Nephron (organoid): Measurements from ENCODE around the gene B4GALNT3.

ENCODE experiments used
- H3K27ac Mint-ChIP-seq, 3 experiments: 2 replicates each; pipeline ENCODE4 v1.8.0; 2020; ENCODE audit warnings: mixed read lengths in 3 of 3, mild to moderate bottlenecking in 2 of 3, moderate library complexity in 1 of 3
- H3K27me3 Mint-ChIP-seq: 2 replicates; pipeline ENCODE4 v1.8.0; 2021; ENCODE audit warnings: low read depth, mild to moderate bottlenecking, moderate library complexity, mixed read lengths
- H3K36me3 Mint-ChIP-seq: 2 replicates; pipeline ENCODE4 v1.8.0; 2020; ENCODE audit warnings: low read depth, mixed read lengths
- H3K4me1 Mint-ChIP-seq: 2 replicates; pipeline ENCODE4 v1.8.0; 2020; ENCODE audit warnings: mixed read lengths
- H3K4me3 Mint-ChIP-seq, 3 experiments: 2 replicates each; pipeline ENCODE4 v1.8.0; 2020; ENCODE audit warnings: mild to moderate bottlenecking in 3 of 3, mixed read lengths in 3 of 3, moderate library complexity in 2 of 3
- H3K9me3 Mint-ChIP-seq: 2 replicates; pipeline ENCODE4 v1.8.0; 2020; ENCODE audit warnings: mixed read lengths
- TF ChIP-seq, protein P1 (sequence below), 3 experiments: fragments of 200-600 bp; sonication (generic); IDR thresholded peaks; one replicate each; pipeline ENCODE4 v1.5.0; 2021; ENCODE audit warnings: antibody characterized with exemption in 3 of 3; ENCODE audit not compliant: unreplicated experiment in 3 of 3

The B4GALNT3 gene

DNA sequence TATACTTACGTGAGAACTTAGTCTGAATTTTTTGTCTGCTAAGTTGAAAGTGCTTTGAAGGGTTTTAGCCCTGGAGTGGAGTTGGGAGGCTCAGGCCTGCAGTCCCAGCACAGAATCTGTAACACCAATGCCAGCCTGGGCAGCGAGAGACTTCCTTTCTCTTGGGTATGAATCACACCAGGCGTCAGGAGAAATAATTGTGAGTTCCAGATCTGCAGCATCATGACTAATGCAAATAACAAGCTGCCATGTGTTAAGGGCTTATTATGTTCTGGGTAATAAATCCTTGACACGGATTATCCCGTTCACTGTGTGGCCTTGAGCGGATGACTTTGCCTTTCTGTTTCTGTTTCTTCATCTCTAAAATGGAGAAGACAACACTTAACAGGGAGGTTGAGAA lies 70.6 kb downstream of the B4GALNT3 start:
- H3K27me3 Mint-ChIP-seq = no peaks in the 10 kb centered on the region
- peaks cover 8% of the 10 kb centered on the region for H3K36me3 Mint-ChIP-seq
- peaks cover 26% of the 10 kb centered on the region for H3K4me1 Mint-ChIP-seq
- H3K9me3 Mint-ChIP-seq = peaks cover 25% of the 10 kb centered on the region
- TF ChIP-seq, protein P1, sequence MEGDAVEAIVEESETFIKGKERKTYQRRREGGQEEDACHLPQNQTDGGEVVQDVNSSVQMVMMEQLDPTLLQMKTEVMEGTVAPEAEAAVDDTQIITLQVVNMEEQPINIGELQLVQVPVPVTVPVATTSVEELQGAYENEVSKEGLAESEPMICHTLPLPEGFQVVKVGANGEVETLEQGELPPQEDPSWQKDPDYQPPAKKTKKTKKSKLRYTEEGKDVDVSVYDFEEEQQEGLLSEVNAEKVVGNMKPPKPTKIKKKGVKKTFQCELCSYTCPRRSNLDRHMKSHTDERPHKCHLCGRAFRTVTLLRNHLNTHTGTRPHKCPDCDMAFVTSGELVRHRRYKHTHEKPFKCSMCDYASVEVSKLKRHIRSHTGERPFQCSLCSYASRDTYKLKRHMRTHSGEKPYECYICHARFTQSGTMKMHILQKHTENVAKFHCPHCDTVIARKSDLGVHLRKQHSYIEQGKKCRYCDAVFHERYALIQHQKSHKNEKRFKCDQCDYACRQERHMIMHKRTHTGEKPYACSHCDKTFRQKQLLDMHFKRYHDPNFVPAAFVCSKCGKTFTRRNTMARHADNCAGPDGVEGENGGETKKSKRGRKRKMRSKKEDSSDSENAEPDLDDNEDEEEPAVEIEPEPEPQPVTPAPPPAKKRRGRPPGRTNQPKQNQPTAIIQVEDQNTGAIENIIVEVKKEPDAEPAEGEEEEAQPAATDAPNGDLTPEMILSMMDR (IDR thresholded peaks at IDR 0.05; ENCODE audit: unreplicated experiment in 3 of 3) = no peak
- peak overlapping the region in 2 of 3 experiments; percentile 8 to 78 for H3K27ac Mint-ChIP-seq
- H3K4me3 Mint-ChIP-seq = no peak overlapping the region

DNA sequence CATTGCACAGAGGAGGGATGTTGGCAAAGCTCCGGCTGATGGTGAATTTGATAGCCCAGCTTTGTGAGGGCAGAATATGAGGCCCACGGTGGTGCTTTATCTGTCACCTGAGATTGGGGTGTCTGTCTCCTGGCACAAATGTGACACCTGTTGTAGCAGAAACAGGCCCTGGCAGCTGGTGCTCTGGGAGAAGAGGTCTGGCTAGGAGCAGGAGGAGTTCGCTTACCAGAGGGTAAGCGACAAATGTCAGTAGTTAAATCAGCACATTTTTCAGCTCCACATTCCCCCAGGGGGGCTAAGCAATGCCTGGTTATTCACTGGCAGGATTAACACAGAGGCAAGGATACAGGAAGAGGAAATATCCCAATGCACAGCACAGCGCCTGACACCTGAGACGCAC lies 71.1 kb downstream of the B4GALNT3 start:
- no peak overlapping the region for H3K4me3 Mint-ChIP-seq
- no peaks in the 10 kb centered on the region for H3K27me3 Mint-ChIP-seq
- peaks cover 22% of the 10 kb centered on the region for H3K9me3 Mint-ChIP-seq
- TF ChIP-seq, protein P1 (IDR thresholded peaks at IDR 0.05; ENCODE audit: unreplicated experiment in 3 of 3) = no peak
- peaks cover 8% of the 10 kb centered on the region for H3K36me3 Mint-ChIP-seq
- peak overlapping the region; percentile 8 to 78 (median 35) for H3K27ac Mint-ChIP-seq
- H3K4me1 Mint-ChIP-seq = peaks cover 26% of the 10 kb centered on the region

DNA sequence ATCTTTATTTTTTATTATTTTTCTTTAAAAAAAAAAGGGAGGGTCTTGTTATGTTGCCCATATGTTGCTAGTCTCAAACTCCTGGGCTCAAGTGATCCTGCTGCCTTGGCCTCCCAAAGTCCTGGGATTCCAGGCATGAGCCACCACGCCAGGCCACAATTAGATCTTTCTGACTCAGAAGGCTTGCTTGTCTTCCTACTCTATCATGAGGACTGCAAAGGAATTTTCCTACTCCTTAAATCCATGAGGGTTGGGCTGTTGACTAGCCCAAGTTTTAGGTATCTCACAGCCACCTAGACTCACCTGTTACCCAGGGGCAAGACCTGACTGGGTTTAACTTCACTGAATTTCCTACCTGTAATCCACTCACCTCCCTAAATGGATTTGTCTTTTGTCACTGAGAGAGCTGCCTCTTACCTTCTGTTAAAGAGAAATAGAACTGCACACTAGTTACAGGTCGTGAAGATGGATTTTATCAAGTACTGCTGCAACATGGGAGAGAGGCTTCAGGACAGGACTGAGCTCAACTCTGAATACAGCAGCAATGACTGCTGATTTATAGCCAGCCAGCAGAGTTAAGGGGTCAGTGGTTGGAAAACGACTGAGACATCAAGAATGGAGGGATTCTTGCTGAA lies 72.3 kb downstream of the B4GALNT3 start:
- H3K27ac Mint-ChIP-seq = no peak overlapping the region
- H3K4me3 Mint-ChIP-seq = no peak overlapping the region
- H3K27me3 Mint-ChIP-seq = no peaks in the 10 kb centered on the region
- H3K4me1 Mint-ChIP-seq = peaks cover 22% of the 10 kb centered on the region
- H3K36me3 Mint-ChIP-seq = peaks cover 8% of the 10 kb centered on the region
- TF ChIP-seq, protein P1 (IDR thresholded peaks at IDR 0.05; ENCODE audit: unreplicated experiment in 3 of 3) = no peak
- H3K9me3 Mint-ChIP-seq = peaks cover 22% of the 10 kb centered on the region

DNA sequence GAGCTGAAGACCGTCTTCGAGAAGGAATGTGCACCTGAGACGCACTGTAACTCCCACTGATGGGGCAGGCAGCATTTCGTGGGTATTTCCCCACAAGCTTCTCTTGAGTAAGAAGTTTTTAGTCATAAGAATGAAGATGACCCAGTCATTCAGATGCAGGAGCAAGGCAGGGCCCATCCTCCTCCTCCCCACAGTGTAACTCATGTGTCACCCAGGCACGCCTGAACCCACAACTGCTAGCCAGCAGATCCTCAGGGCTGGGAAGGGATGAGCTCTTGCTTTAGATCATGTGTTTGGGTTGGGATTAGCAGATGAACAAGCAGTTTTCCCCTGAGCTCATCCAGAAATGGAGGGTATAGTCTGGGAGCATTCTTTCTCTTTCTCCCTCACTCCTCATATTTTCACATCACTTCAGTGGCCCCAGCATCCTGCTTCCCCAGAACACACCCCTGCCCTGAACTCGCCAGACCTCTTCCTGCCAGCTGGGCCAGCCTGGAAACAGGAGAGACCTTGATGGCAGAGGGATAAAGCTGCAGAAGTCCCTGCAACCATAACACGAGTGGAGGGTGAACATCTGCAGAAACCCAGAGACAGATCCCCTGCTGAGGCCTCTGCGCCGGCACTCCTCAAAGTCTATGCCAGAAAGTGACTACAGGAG lies 73.3 kb downstream of the B4GALNT3 start:
- H3K27me3 Mint-ChIP-seq = no peaks in the 10 kb centered on the region
- TF ChIP-seq, protein P1 (IDR thresholded peaks at IDR 0.05; ENCODE audit: unreplicated experiment in 3 of 3) = no peak
- no peak overlapping the region for H3K4me3 Mint-ChIP-seq
- H3K36me3 Mint-ChIP-seq = peaks cover 8% of the 10 kb centered on the region
- H3K4me1 Mint-ChIP-seq = peaks cover 22% of the 10 kb centered on the region
- peaks cover 22% of the 10 kb centered on the region for H3K9me3 Mint-ChIP-seq
- H3K27ac Mint-ChIP-seq = no peak overlapping the region

DNA sequence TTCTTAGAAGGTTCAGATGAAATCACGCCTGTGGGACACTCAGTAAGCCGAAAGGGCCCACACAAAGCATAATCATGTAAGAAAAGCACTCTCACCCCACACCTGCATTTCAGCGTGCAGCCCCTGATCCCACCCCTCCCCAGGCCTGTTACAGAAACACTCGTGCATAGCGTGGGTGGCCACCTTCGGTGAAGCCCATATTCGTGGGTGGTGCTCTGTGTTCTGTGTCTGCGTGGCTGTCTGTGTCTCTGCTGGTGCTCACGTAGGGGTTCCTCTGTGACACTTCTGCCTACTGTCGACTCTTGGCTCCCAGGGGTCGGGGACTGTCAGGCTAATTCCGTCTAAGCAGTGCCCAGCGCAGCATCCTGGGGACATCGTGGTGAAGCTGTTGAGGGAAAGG lies 74.0 kb downstream of the B4GALNT3 start:
- H3K27me3 Mint-ChIP-seq = no peaks in the 10 kb centered on the region
- TF ChIP-seq, protein P1 (IDR thresholded peaks at IDR 0.05; ENCODE audit: unreplicated experiment in 3 of 3) = no peak
- H3K9me3 Mint-ChIP-seq = peaks cover 22% of the 10 kb centered on the region
- H3K4me3 Mint-ChIP-seq = no peak overlapping the region
- H3K4me1 Mint-ChIP-seq = peaks cover 23% of the 10 kb centered on the region
- no peak overlapping the region for H3K27ac Mint-ChIP-seq
- peaks cover 8% of the 10 kb centered on the region for H3K36me3 Mint-ChIP-seq

DNA sequence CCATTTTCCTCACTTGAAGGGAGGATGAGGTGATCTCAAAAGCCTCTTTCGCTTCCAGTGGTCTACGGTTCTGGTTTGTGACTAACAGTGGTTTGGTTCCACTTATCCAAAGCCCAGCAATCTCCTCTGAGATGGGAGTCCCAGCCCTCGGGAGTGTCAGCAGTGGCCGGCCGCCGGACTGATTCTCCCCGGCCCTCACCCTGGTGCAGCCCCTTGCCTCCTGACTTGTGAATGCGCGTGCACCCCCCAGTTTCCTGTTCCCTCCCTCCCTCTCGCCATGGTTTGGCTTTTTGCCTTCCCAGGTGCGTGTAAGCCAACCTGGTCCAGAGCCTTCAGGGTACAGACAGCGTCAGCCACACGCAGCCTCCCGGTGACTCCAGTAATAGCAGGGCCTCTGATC lies 74.5 kb downstream of the B4GALNT3 start:
- peaks cover 8% of the 10 kb centered on the region for H3K36me3 Mint-ChIP-seq
- H3K9me3 Mint-ChIP-seq = peaks cover 20% of the 10 kb centered on the region
- no peak overlapping the region for H3K4me3 Mint-ChIP-seq
- peaks cover 28% of the 10 kb centered on the region for H3K4me1 Mint-ChIP-seq
- no peaks in the 10 kb centered on the region for H3K27me3 Mint-ChIP-seq
- H3K27ac Mint-ChIP-seq = no peak overlapping the region
- TF ChIP-seq, protein P1 (IDR thresholded peaks at IDR 0.05; ENCODE audit: unreplicated experiment in 3 of 3) = no peak
